GM18907 (cell line): ENCODE measurements around the gene CHD5.

ENCODE experiments used
- ATAC-seq: cut with Tn5 transposase; IDR thresholded peaks from one replicate; pipeline ENCODE4 v1.9.1; 2021; ENCODE audit warnings: mild to moderate bottlenecking, moderate library complexity; ENCODE audit not compliant: unreplicated experiment

The CHD5 gene

DNA sequence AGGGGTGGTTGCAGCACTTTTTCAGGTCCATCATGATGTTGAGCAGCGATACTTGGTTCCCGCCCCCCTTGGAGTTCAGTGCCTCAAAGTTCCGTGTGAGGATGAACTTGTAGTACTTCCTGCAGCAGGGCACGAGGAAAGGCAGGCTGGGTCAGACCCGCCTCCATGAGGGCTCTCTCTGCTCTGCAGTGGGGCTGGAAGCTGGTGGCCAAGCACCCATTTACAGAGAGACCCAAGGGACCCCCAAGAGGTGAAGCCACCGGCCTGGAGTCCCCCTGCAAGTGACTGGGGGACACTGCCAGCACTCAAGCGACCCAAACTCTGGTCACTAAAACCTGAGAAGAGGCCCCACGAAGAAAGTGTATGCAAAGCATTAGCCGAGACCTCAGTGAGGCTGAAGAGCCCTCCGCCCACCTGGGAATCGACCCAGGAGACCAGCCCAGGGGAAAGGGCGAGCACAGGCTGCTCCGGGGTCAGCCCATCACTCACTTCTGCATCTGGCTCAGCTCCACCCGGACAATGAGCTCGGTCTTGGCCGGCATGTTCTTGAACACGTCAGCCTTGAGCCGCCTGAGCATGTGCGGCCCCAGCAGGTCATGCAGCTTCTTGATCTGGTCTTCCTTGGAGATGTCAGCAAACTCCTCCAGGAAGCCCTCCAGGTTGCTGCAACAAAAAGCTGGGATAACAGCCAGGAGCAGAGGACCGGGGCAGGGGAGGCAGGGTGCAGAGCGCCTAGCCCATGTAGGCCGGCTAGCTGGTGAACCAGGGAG lies 45.2 kb downstream of the CHD5 start:
- no peak for ATAC-seq

DNA sequence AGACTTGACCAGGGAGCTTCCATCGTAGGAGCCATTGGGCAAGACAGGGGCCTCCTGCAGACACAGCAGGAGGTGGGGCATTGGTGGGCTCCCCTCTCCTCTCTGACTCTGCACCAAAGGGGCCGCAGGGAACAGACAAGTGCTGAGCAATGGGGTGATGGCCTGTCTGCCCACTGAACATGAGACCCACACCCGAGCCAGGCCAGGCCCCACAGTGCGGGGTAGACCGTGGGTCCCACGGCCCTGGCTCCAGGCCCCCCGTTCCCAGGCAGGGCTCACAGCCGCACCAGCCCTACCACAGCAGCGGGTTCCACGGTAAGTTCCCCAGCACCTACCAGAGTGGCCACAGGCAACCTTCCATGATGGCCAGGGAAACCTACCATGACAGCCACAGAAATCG lies 45.9 kb downstream of the CHD5 start:
- ATAC-seq, result no peak

DNA sequence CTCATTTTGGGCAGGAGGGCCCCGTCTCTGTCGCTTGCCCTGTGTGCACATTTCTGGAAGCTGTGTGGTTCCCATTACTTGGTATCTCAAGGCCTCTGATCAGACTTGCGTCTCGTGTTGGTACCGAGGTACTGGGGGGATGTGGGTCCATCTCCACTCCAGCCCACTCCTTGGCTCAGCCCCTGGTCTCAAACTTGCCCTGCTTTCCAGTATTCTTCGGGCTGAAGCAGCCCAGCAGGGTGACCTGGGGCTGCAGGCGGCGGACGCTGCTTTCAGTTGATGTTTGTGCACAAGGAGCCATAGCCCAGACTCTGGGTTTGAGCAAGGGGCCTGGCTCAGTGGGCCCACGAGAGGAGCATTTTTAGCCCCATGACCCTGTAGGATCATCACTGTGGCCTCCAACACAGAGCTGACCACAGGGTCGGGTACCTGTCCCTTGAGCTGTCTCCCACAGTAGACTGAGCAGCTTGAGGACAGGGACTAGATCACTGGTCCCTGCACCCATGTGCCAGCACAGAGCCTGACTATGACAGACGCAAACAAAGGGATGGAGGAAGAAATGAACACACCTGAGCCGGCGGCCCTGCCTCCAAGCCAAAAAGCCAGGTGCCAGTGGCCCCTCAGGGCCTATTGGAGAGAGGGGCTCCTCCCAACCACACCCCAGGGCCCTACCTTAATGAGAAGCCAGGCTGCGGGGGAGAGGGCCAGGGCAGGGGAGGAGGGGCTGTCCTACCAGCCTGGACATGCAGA lies 46.8 kb downstream of the CHD5 start:
- ATAC-seq, result no peak

DNA sequence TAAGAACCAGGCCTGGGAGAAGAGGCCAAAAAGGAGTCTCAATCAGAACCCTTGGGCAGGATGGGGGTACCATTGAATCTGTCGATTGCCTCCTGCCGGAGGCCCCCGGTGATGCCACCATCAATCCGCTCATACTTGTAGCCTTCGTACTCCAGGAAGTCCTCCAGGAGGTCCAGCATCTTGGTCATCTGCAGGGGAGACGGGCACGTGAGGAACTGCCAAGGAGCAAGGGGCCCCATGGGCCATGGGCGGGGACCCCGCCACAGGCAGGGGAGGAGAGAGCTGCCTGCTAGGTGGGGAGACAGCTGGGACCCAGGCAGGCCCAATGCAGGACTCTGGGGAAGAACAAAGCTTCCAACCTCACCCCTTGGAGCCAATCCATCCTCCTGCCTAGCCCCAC lies 48.6 kb downstream of the CHD5 start:
- no peak for ATAC-seq

DNA sequence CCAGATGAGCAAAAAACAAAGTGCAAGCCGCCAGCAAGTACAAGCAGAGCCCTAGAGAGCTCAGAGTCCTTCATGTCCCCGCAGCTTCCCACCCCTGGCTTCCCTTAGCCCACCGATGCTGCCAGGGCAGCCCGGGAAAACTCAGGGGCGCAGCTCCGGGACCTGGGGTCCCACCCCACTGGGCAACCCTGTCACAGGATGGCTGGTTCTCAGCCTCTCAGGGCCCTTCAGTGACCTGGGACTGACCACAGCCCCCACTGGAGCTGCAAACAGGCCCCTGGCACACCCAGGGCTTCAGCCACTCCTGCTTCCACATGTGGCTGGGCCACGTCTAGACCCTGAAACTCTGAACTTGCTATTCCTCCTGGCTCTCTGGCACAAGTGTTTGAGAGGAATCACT lies 49.5 kb downstream of the CHD5 start:
- no peak for ATAC-seq

DNA sequence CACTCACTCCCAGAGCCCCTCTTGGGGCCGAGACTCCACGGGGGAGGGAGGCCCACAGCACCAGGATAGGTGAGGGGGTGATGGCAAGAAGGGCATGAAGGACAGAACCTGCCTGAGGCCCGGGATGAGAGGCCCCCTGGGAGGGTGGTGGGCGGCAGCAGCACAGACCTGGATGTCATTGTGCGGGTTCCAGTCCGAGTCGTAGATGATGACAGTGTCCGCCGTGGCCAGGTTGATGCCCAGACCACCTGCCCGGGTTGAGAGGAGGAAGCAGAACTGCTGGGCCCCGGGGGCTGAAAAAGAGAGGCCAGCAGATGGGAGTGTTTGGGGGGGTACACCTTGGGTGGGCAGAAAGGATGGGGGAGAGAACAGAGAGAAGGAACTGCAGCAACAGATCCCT lies 50.1 kb downstream of the CHD5 start:
- no peak for ATAC-seq

DNA sequence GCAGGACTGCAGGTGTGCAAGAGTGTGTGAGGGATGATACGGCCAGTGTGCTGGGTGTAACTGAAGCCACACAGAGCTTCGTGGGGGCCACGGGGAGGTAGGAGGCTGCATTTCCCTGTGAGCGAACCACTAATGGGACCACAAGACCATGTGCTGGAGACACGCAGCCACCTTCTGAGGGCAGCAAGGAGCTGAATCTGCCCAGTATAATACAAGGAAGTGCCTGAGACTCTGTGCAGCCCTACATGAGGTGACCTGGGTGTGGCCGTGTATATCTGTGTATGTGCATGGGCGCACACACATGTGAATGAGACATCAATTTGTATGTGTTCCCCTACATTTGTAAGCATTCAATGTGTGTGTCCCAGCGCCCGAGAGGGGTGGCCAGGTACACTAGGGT lies 50.8 kb downstream of the CHD5 start:
- no peak for ATAC-seq

DNA sequence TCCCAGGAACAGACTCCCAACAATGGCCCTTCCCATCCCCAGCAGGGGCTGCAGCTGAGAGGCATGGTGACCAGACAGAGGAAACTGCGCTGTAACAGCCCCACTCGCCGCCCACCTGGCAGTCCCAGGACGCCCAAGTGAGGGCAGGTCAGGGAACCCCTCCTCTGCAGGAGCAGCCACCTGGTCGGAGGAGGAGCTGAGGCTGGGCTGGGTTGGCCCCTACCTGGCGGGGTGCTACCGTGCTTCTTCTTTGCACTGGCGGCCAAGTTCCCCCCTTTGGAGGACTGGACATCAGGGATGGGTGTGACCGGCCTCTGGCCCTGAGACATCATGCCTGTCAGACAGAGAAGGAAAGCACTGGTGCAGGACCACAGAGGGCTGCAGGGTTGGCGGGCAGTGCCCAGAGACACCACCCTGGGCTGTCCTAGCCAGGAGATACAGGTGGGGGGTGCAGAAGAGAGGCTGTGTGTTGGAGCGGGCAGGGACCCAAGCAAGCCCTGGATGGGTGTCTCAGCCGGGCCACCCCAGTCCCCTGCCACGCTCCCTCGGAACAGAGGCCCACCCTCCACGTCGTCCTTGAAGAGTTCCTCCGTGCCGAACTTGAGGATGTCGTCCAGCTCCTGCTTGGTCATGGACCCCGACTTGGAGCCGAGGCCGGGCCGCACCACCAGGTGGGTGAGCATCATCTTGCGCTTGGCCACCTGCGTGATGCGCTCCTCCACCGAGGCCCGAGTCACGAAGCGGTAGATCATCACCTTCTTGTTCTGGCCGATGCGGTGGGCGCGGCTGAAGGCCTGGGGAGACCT lies 51.6 kb downstream of the CHD5 start:
- no peak for ATAC-seq

DNA sequence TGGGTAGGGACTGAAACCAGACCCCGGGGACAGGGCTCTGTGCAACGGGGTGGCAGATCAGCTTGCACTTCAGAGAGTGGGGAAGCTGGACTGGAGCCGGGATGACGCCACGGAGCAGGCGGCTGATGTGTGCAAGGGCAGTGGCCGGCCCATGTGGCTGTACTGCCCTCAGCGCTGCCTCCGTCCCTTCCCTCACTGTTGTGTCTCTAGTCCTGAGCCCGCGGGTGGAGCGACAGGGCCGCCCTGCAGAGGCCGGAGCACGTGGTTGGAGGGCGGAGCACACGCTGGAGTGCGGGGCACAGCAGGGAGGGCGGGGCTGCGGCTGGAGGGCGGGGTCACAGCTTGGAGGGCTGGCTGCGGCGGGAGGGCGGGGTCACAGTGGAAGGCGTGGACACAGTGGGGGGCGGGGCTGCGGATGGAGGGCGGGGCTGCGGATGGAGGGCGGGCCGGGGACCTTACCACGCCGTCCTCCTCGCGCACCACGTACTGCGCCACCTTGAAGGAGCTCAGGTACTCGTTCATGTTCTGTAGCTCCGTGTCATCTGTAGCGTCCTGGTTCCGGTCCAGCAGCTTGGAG lies 52.4 kb downstream of the CHD5 start:
- no peak for ATAC-seq

DNA sequence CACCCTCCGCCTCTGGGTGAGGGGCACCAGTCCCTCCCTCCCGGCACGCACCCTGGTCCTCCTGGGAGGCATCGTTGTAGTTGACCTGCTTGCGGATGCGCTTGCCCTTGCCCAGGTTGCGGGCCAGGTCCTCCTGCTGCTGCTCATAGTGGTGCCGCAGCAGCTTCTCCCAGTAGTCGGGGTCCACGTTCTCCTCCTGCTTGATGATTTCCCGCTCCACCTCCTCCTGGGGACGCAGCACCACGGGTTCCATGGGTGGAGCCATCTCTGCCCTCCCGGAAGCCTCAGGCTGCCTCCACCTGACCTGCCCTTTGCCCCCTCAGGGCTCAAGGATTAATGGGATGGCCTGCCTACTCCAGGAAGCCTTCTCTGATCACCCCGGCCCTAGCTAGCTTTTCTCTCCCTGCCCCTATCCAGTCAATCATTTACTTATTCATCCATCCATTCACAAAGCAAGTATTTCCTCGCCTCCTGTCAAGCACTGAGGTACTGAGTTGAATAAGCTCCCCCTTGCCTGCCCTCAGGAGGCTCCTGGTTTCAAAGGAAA lies 53.5 kb downstream of the CHD5 start:
- ATAC-seq, result no peak

DNA sequence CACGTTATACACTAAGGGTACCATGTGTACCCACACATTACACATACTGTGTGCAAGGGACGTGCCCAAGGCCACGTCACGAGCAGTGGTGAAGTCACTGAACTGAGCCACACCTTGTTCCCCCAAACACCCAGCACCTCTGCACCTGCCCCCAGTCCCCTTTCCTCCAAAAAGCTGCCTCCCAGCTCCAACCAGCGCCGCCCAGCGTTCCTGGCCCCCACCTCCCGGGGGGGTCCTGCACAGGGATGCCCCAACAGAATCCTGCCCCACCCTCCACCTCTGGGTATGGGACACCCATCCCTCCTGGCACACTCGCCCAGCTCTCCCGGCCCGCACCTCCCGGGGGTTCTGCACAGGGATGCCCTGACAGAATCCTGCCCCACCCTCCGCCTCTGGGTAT lies 54.1 kb downstream of the CHD5 start:
- ATAC-seq, result no peak

DNA sequence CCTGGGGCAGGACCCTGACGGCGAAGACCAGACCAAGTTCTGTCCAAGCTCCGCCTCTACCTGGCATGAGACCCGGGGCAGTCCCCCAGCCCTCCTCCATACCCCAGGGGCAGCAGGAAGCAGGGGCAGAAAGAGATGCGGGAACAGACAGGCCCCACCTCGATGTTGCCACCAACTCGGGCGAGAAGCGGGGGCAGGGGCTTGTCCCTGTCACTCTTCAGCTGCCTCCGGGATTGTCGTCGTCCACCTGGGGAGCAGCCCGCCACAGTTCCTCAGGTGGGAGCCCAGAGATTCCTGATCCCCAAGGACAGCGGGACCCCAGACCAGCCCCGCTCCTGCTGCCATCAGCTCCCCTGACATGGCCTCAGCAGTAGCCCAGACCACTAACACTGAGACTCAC lies 54.8 kb downstream of the CHD5 start:
- no peak for ATAC-seq

DNA sequence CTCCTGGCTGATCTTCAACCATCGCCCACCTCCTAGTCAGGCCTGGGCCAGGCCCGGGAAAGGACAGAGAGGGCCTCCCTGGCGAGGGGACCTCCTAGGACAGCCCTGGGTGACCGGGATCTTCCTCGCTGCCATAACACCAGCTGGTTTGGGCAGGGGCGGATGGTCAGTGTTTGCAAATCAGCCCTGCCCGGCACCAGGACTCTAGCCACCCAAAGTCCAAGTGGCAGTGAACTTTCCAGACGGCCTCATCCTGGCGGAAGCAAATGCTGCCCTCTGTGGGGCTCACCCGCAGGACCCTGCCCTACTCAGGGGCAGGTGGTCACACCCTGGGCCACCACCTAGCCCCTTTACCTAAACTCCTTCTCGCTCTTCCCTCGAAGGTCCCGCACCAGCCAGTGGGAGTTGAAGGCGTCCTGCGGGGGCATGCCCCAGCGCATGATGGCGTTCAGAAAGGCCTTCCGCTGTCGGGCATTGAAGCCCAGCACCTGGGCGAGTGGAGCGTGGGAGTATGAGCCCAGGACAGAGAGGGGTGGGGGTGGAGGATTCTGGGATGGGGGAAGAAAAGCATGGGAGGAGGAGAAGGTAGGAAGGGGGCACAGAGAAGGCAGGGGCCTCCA lies 55.3 kb downstream of the CHD5 start:
- ATAC-seq, result no peak

DNA sequence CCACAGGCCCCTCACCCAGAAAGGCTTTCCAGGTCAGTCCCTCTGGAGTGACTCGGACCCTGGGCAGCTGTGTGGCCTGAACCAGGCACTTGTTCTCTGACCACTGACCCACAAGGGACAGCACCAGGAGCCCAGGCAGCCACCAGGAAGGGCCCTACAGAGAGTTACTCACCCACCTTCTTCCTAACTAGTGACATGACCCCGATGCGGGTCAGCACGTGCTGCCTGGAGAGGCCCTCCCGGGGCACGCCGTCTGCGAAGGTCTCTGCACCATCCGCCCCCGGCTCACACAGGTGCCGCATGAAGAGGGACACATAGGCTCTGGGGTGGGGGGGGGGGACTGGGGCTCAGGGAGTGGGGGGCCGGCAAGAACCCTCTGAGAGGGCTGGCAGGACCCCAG lies 55.8 kb downstream of the CHD5 start:
- ATAC-seq, result no peak

DNA sequence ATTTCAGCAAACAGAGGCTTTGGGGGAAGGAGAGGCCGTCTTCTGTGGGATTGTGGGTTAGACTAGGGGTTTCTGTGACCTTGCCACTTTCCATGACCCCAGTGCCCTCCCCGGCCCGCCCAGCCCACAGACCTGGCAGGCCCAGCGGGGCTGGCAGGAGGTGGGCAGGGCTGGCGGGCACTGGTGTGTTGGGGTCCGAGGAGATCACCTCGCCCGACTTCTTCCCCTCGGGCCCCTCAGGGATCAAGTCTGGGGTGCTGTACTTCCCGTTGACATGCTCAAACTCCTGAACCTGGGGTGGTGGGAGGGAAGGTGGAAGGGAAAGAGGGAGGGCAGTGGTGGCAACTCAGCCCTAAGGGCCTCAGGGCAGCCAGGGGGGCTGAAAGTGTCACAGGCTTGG lies 56.3 kb downstream of the CHD5 start:
- ATAC-seq, result no peak

DNA sequence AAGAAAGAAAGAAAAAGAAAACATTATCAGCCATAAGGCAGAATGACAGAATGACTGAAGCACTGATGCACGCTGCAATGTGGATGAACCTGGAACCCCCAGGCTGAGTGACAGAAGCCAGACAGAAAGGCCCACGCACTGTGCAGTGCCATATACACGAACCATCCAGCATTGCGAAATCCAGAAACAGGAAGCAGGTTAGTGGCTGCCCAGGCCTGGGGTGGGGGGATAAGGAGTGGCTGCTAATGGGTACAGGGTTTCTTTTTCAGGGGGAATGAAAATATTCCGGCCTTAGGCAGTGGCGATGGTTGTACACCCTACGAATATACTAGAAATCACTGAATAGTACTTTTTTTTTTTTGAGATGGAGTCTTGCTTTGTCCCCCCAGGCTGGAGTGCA lies 57.0 kb downstream of the CHD5 start:
- ATAC-seq, result no peak

DNA sequence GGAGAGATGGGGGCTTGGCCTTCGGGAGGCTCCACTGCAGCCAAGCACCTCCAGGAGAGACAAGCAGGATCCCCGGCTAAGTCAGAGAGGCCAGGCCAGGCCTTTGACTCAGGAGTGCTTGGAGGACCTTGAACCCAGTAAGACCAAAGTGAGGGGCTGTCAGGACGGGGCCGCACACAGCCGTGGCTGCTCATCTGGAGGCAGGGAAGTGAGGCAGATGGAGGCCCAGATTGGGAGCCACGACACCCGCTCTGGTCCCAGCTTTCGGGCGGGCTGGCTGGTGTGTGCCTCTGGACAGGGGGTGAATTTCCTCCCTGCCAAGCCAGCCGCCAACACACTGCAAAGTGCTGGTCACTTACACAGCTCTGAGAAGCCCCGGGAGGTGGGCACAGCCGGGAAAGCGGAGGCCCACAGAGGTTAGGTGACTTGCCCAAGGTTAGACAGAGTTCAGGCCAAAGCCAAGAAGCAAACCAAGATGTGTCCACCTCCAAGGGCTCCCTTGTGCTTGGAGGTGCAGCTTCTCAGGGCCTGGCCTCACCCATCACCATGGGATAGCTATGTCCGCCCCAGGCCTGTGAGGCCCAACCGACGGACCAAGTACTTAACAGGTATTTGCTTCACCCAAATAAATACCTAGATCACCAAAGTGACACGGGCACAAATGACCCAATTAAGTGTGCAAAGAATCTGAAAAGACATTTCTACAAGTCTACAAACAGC lies 58.3 kb downstream of the CHD5 start:
- ATAC-seq, result no peak

DNA sequence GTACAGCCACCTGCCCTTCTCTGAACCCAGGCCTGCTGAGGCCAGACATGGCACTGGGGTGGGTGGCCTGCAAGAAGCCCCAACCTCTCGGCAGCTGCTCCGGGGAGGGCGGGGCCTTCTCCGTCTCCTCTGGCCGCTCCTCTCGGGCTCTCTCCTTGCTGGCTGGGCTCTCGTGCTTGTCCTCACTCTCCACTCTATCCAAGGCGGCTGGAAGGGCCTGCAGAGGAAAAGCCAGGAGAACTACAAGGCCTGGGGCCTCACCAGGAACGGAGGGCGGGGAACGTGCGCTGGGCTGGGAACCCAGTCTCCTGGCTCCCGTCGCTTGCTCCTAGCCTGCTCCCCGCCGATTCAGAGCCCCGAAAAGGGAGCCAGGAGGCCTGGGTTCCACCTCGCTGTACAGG lies 59.1 kb downstream of the CHD5 start:
- ATAC-seq, result no peak

DNA sequence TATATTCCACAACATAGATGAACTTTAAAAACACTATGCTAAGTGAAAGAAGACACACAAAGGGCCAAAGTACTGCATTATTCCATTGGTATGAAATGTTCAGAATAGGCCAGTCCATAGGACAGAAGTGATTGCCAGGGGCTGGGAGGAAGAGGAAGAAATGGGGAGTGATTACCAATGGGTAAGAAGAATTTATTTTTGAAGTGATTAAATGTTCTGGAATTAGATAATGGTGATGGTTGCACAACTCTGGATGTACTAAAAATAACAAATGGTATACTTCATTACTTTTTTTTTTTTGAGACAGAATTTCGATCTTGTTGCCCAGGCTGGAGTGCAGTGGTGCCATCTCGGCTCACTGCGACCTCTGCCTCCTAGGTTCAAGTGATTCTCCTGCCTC lies 61.7 kb downstream of the CHD5 start:
- no peak for ATAC-seq

DNA sequence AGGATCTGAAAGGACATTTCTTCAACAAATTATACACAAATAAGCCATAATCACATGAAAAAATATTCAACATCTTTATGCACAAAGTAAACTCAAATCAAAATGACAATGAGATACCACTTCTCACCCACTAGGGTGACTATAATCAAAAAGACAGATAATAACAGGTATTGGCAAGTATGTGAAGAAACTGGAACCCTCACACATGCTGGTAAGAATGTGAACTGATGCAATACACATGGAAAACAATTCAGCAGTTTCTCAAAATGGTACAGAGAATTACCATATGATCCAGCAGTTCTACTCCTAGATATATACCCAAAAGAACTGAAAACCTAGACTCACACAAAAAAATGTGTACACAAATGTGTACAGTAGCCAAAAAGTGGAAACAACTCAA lies 62.5 kb downstream of the CHD5 start:
- ATAC-seq, result no peak
